MCF 10A (cell line): ENCODE measurements around the gene PRR23C. TPM values are rescaled to one million over a fixed set of nuclear protein-coding genes. Genes with fewer than 3 reads are reported as not detected.

Experiments used
- BruUV-seq: library from RNA; stranded (reverse); fragments of 400-500 nt; replicated peaks from 2 replicates; lab custom pipeline; 2021; lab: Mats Ljungman, UMichigan
- CTCF ChIA-PET: fragments of 300-600 bp; sonication (Branson Sonifier 250); formaldehyde crosslinking; extraction: SDS; loops from one replicate; lab custom pipeline; 2021; ENCODE audit warnings: antibody characterized with exemption, inconsistent platforms; lab: Yijun Ruan, JAX
- POLR2A ChIA-PET: fragments of 300-600, 350-650 bp; sonication (Branson Sonifier 250); formaldehyde crosslinking; extraction: SDS; loops from one replicate; lab custom pipeline; 2020; ENCODE audit warnings: antibody characterized with exemption, inconsistent platforms; lab: Yijun Ruan, JAX
- DNase-seq: peaks from one replicate; pipeline ENCODE4 v3.0.0-alpha.2; 2018; ENCODE audit not compliant: unreplicated experiment
- H3K27ac Mint-ChIP-seq: one replicate; pipeline ENCODE4 v1.8.0; 2022; ENCODE audit warnings: mild to moderate bottlenecking, low read depth, mixed read lengths; ENCODE audit not compliant: unreplicated experiment
- H3K27me3 Mint-ChIP-seq: one replicate; pipeline ENCODE4 v1.8.0; 2022; ENCODE audit warnings: mixed read lengths; ENCODE audit not compliant: insufficient read depth, unreplicated experiment
- H3K36me3 Mint-ChIP-seq: one replicate; pipeline ENCODE4 v1.8.0; 2022; ENCODE audit warnings: mild to moderate bottlenecking, moderate library complexity, mixed read lengths; ENCODE audit not compliant: insufficient read depth, unreplicated experiment
- H3K4me1 Mint-ChIP-seq: one replicate; pipeline ENCODE4 v1.8.0; 2022; ENCODE audit warnings: mixed read lengths; ENCODE audit not compliant: insufficient read depth, unreplicated experiment
- H3K4me3 Mint-ChIP-seq: one replicate; pipeline ENCODE4 v1.8.0; 2022; ENCODE audit warnings: mild to moderate bottlenecking, moderate library complexity, mixed read lengths; ENCODE audit not compliant: unreplicated experiment
- H3K9me3 Mint-ChIP-seq: one replicate; pipeline ENCODE4 v1.8.0; 2022; ENCODE audit warnings: mixed read lengths; ENCODE audit not compliant: unreplicated experiment
- intact Hi-C: fragments of 100-400 bp; cut with micrococcal nuclease; formaldehyde crosslinking; loops from 2 replicates; pipeline ENCODE4 v1.14.1; 2022
- total RNA-seq: library from RNA; stranded (reverse); gene quantifications from 2 replicates; pipeline ENCODE4 v1.2.3, GENCODE V29; 2022
- TF ChIP-seq, protein P1 (sequence below): fragments of 200-600 bp; IDR thresholded peaks from one replicate; pipeline ENCODE4 v1.8.0; 2022; ENCODE audit warnings: antibody characterized with exemption, mild to moderate bottlenecking; ENCODE audit not compliant: unreplicated experiment

PRR23C gene
- total RNA-seq, 1 experiment from 2014 or later = not detected

GRCh38 chr3:139052802-139053600 lies 8.3 kb upstream of the PRR23C start:
- H3K27me3 Mint-ChIP-seq = no peaks in the 10 kb centered on the region
- no peaks in the 10 kb centered on the region for H3K36me3 Mint-ChIP-seq
- intact Hi-C loops = no loop called here
- H3K9me3 Mint-ChIP-seq = peaks cover 23% of the 10 kb centered on the region
- TF ChIP-seq, protein P1, sequence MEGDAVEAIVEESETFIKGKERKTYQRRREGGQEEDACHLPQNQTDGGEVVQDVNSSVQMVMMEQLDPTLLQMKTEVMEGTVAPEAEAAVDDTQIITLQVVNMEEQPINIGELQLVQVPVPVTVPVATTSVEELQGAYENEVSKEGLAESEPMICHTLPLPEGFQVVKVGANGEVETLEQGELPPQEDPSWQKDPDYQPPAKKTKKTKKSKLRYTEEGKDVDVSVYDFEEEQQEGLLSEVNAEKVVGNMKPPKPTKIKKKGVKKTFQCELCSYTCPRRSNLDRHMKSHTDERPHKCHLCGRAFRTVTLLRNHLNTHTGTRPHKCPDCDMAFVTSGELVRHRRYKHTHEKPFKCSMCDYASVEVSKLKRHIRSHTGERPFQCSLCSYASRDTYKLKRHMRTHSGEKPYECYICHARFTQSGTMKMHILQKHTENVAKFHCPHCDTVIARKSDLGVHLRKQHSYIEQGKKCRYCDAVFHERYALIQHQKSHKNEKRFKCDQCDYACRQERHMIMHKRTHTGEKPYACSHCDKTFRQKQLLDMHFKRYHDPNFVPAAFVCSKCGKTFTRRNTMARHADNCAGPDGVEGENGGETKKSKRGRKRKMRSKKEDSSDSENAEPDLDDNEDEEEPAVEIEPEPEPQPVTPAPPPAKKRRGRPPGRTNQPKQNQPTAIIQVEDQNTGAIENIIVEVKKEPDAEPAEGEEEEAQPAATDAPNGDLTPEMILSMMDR = no peak
- no TSS peak for BruUV-seq
- H3K4me1 Mint-ChIP-seq = no peaks in the 10 kb centered on the region
- no peak overlapping the region for H3K4me3 Mint-ChIP-seq
- ChIA-PET CTCF (interaction anchor here (0.7 kb wide), 1 partner anchor 131 kb away, joined by 5 read pairs; no protein-coding TSS in a partner anchor), POLR2A (interaction anchor here (0.7 kb wide), 1 partner anchor 1659 kb away, joined by 4 read pairs; no protein-coding TSS in a partner anchor)
- peak; percentile 21 for DNase-seq
- no peak overlapping the region for H3K27ac Mint-ChIP-seq

DNA sequence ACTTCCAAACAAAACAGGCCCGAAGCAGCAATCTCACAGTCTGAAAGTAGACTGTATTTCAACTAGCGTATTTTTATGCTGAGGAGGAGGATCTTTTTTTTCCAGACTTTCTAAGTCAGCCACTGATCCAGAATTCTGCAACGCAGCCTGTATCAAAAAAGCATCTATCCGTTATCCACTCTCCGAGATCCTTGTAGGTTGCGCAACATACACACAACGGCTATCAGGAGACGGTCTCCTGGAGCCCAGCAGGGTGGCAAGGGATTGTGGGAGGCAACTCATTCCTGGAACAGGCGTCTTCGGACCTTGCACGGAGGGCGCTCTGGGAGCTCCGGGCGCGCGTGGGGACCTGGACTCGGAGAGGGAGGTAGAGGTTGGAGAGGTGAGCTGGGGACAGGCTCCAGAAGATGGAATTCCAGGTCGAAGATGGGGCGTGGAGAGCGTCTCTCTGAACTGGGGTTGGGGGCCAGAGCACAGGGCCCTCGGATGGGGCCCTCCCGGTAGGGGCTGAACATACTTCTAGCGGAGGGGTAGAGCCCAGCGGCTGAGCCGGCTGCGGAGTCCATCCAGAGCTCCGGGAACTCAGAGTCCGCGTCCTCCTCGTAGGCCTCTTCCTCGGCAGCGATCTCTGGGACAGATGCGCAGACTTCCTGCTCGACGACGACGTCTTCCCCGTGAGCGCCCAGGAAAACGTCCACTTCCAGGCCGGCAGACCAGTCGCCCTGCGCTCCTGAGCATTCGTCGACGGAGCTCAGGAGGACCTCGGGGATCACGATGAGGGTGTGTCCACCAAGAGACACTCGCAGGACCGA lies 932 bp downstream of the PRR23C start:
- DNase-seq = no peak
- H3K4me1 Mint-ChIP-seq = no peaks in the 10 kb centered on the region
- no peak overlapping the region for H3K4me3 Mint-ChIP-seq
- H3K27me3 Mint-ChIP-seq = no peaks in the 10 kb centered on the region
- POLR2A ChIA-PET = no interaction called here
- H3K36me3 Mint-ChIP-seq = no peaks in the 10 kb centered on the region
- H3K27ac Mint-ChIP-seq = no peak overlapping the region
- TF ChIP-seq, protein P1 = no peak
- peaks cover 11% of the 10 kb centered on the region for H3K9me3 Mint-ChIP-seq
- intact Hi-C loops = no loop called here
- BruUV-seq = no TSS peak
- CTCF ChIA-PET = interaction anchor here (0.6 kb wide), 2 partner anchors 36 to 349 kb away, joined by 3 read pairs; no protein-coding TSS in a partner anchor

GRCh38 chr3:139037478-139037877 lies 7.2 kb downstream of the PRR23C start:
- ChIA-PET CTCF (interaction anchor here (0.5 to 1.1 kb wide), 3 partner anchors 11 to 733 kb away, joined by 3 to 4 read pairs (median 3); no protein-coding TSS in a partner anchor), POLR2A (interaction anchor here (0.6 kb wide), 1 partner anchor 15 kb away, joined by 3 read pairs; no protein-coding TSS in a partner anchor)
- H3K4me3 Mint-ChIP-seq = no peak overlapping the region
- H3K36me3 Mint-ChIP-seq = no peaks in the 10 kb centered on the region
- no peaks in the 10 kb centered on the region for H3K9me3 Mint-ChIP-seq
- no peak overlapping the region for H3K27ac Mint-ChIP-seq
- BruUV-seq = no TSS peak
- DNase-seq = no peak
- no peaks in the 10 kb centered on the region for H3K27me3 Mint-ChIP-seq
- no peaks in the 10 kb centered on the region for H3K4me1 Mint-ChIP-seq
- TF ChIP-seq, protein P1 = no peak
- intact Hi-C loops = no loop called here
